HCT116 (cell line): ENCODE measurements around the gene MTA3. TPM values are rescaled to one million over a fixed set of nuclear protein-coding genes. Genes with fewer than 3 reads are reported as not detected.

Experiments
- ATAC-seq: fragments of 200-7000 bp; cut with Tn5 transposase; 2 replicates; pipeline ENCODE4 v1.9.1; 2020; ENCODE audit warnings: mild to moderate bottlenecking, moderate library complexity
- BruUV-seq: library from RNA; stranded (reverse); fragments of 400-500 nt; replicated peaks from 2 replicates; lab custom pipeline; 2021; lab: Mats Ljungman, UMichigan
- CTCF ChIA-PET: fragments of 300-600 bp; sonication (Branson Sonifier 250); formaldehyde crosslinking; loops from one replicate; lab custom pipeline; 2021; ENCODE audit warnings: antibody characterized with exemption; lab: Charles Lee
- POLR2A ChIA-PET: fragments of 300-600, 350-600 bp; sonication (Branson Sonifier 250); formaldehyde crosslinking; loops from one replicate; lab custom pipeline; 2021; ENCODE audit warnings: antibody characterized with exemption; lab: Charles Lee
- RAD21 ChIA-PET, 2 experiments: fragments of 300-600 bp; sonication (Branson Sonifier 250); formaldehyde crosslinking; loops; one replicate each; lab custom pipeline; 2023; ENCODE audit warnings: low total read pairs in 2 of 2; ENCODE audit not compliant: uncharacterized antibody in 2 of 2, unreplicated experiment in 2 of 2, low non-redundant PET in 1 of 2; lab: Charles Lee
- DNase-seq: peaks from one replicate; pipeline ENCODE4 v3.0.0-alpha.2; 2010; ENCODE audit warnings: low read depth, low spot score
- H2AFZ ChIP-seq: fragments of 200-600 bp; shearing (Covaris generic), sonication (generic); 2 replicates; pipeline ENCODE4 v1.6.1; 2017; ENCODE audit warnings: low read depth, mixed run types, mixed read lengths, antibody characterized with exemption, low read length; ENCODE audit not compliant: poor library complexity, severe bottlenecking
- H3K27ac ChIP-seq: 2 replicates; pipeline ENCODE4 v1.5.1; 2012; ENCODE audit warnings: low read depth, low read length
- H3K27me3 ChIP-seq: fragments of 200-600 bp; sonication (generic); 2 replicates; pipeline ENCODE4 v1.6.1; 2016; ENCODE audit warnings: mixed run types, low read length, mixed read lengths; ENCODE audit not compliant: insufficient read depth
- H3K36me3 ChIP-seq, 2 experiments: fragments of 200-500 bp in 1 of 2; fragments of 200-600 bp in 1 of 2; sonication (Bioruptor generic) in 1 of 2; sonication (generic) in 1 of 2; 2 replicates each; pipeline versions ENCODE4 v1.5.1 to v1.6.1; 2014 to 2016; ENCODE audit warnings: low read length in 2 of 2, inconsistent platforms in 1 of 2, mixed read lengths in 1 of 2, mixed run types in 1 of 2; ENCODE audit not compliant: insufficient read depth in 2 of 2, control insufficient read depth in 1 of 2
- H3K4me1 ChIP-seq, 2 experiments: fragments of 200-600 bp in 1 of 2; sonication (generic) in 1 of 2; 2 replicates each; pipeline versions ENCODE4 v1.5.1 to v1.6.1; 2012 to 2017; ENCODE audit warnings: low read length in 2 of 2, inconsistent platforms in 1 of 2, mild to moderate bottlenecking in 1 of 2, mixed read lengths in 1 of 2, mixed run types in 1 of 2, moderate library complexity in 1 of 2; ENCODE audit not compliant: insufficient read depth in 2 of 2, control insufficient read depth in 1 of 2
- H3K4me2 ChIP-seq: fragments of 200-600 bp; sonication (generic); 2 replicates; pipeline ENCODE4 v1.6.1; 2017; ENCODE audit warnings: mixed run types, low read length, mixed read lengths
- H3K4me3 ChIP-seq, 2 experiments: fragments of 200-600 bp in 1 of 2; sonication (generic) in 1 of 2; replicated peaks in 1 of 2; 2 replicates each; pipeline ENCODE4 v1.5.1; 2011 to 2016; ENCODE audit warnings: low read length in 2 of 2, control low read depth in 1 of 2, low read depth in 1 of 2, mild to moderate bottlenecking in 1 of 2, mixed read lengths in 1 of 2, mixed run types in 1 of 2
- H3K79me2 ChIP-seq: fragments of 200-600 bp; sonication (generic); 2 replicates; pipeline ENCODE4 v1.6.1; 2017; ENCODE audit warnings: mild to moderate bottlenecking, mixed run types, low read length, moderate library complexity, mixed read lengths; ENCODE audit not compliant: insufficient read depth
- H3K9ac ChIP-seq: fragments of 200-600 bp; sonication (generic); 2 replicates; pipeline ENCODE4 v1.6.1; 2016; ENCODE audit warnings: low read length, mixed read lengths
- H3K9me2 ChIP-seq: fragments of 200-600 bp; sonication (generic), shearing (Covaris generic); 2 replicates; pipeline ENCODE4 v1.6.1; 2017; ENCODE audit warnings: mixed run types, mild to moderate bottlenecking, moderate library complexity; ENCODE audit not compliant: insufficient read depth
- H3K9me3 ChIP-seq, 2 experiments: fragments of 200-500 bp in 1 of 2; fragments of 200-600 bp in 1 of 2; sonication (Bioruptor generic) in 1 of 2; sonication (generic) in 1 of 2; 2 replicates each; pipeline ENCODE4 v1.6.1; 2014 to 2017; ENCODE audit warnings: low read length in 2 of 2, mixed read lengths in 2 of 2, inconsistent platforms in 1 of 2, low read depth in 1 of 2, mild to moderate bottlenecking in 1 of 2, mixed run types in 1 of 2, moderate library complexity in 1 of 2; ENCODE audit not compliant: control insufficient read depth in 1 of 2, insufficient read depth in 1 of 2
- H4K20me1 ChIP-seq: fragments of 200-600 bp; sonication (generic), shearing (Covaris generic); 2 replicates; pipeline ENCODE4 v1.6.1; 2017; ENCODE audit warnings: mixed run types, mild to moderate bottlenecking, moderate library complexity; ENCODE audit not compliant: insufficient read depth
- ATF3 ChIP-seq: IDR thresholded peaks from 2 replicates; pipeline ENCODE4 v1.6.1; 2012
- ELF1 ChIP-seq: IDR thresholded peaks from 2 replicates; pipeline ENCODE4 v1.6.1; 2012; ENCODE audit warnings: low read depth, borderline replicate concordance
- RAD21 ChIP-seq: IDR thresholded peaks from 2 replicates; pipeline ENCODE4 v1.6.1; 2012; ENCODE audit warnings: low read depth, mild to moderate bottlenecking
- REST ChIP-seq: IDR thresholded peaks from 2 replicates; pipeline ENCODE4 v1.6.1; 2012; ENCODE audit warnings: low read depth
- SIN3A ChIP-seq: IDR thresholded peaks from 2 replicates; pipeline ENCODE4 v1.6.1; 2012; ENCODE audit warnings: low read depth
- SRF ChIP-seq: IDR thresholded peaks from 2 replicates; pipeline ENCODE4 v1.6.1; 2012; ENCODE audit warnings: low read depth
- intact Hi-C: fragments of 100-400 bp; cut with micrococcal nuclease; formaldehyde crosslinking; loops from 2 replicates; pipeline ENCODE4 v1.10.0; 2022
- total RNA-seq: library from RNA; stranded (reverse); gene quantifications from one replicate; pipeline ENCODE4 v1.2.1, GENCODE V29; 2021; ENCODE audit not compliant: unreplicated experiment

Gene MTA3
- total RNA-seq, 1 experiment from 2014 or later, result 46.3 TPM

GRCh38 chr2:42754776-42755140 is 186.3 kb downstream of the MTA3 start:
- ATAC-seq (no peak), DNase-seq (no peak)
- H3K9me3 ChIP-seq, result no peaks in the 10 kb centered on the region
- H3K9ac ChIP-seq, result no peak overlapping the region
- no peak overlapping the region for H3K4me3 ChIP-seq
- no peaks in the 10 kb centered on the region for H3K4me1 ChIP-seq
- BruUV-seq, result no TSS peak
- H2AFZ ChIP-seq, result no peak overlapping the region
- intact Hi-C loops, result no loop called here
- H3K9me2 ChIP-seq, result no peaks in the 10 kb centered on the region
- ChIA-PET CTCF (no interaction called here), RAD21 (no interaction called here), POLR2A (no interaction called here)
- TF ChIP-seq SIN3A (no peak), ELF1 (no peak), REST (no peak), ATF3 (no peak), SRF (no peak), RAD21 (no peak)
- H3K27ac ChIP-seq, result no peak overlapping the region
- no peaks in the 10 kb centered on the region for H4K20me1 ChIP-seq
- no peaks in the 10 kb centered on the region for H3K27me3 ChIP-seq
- no peaks in the 10 kb centered on the region for H3K79me2 ChIP-seq
- no peak overlapping the region for H3K4me2 ChIP-seq
- no peaks in the 10 kb centered on the region for H3K36me3 ChIP-seq
